ENCODE results near the gene AOPEP. TPM values are rescaled to one million over a fixed set of nuclear protein-coding genes. Genes with fewer than 3 reads are reported as not detected.

AOPEP gene
- total and polyA plus RNA-seq, 2 of the 13 experiments (the other 11 are each of a cell fraction or from before 2014, with no cell fraction given) = 22.2 to 41.6 TPM

DNA sequence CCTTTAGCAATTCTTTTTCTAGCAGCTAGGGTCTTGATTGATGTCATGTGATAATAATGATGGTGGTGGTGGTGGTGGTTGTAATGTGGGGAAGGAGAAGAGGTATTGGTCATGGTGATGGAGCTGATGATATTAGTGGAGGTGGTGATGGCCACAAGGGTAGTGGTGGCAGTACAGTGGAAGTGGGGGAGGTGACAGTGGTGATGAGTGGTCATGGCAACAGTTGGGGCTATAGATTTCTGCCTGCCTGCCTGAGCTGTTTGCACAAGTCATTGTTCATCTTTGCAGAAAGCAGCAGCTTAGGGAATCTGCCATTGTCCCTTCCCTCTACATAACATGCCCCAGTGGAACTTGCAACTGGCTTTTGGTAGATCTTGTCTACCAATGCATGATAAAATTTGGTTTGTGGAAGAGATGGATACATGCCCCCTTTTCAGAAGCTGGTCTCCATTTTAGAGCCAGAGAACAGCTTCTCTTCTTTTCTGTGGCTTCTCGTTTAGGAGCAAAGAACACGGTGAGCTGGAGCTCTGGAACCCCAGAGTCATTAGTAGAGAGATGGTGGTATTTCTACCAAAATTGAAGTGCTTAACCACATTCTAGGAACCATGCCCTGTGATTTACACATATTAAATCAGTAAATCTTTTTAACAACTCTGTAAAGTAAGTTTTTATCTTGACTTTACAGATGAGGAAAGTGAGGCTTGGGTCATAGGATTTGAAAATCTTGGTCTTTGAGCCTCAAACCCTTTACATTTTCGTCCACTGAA lies 100.3 kb downstream of the AOPEP start:
- peak overlapping the region; percentile 48 for H3K4me2 ChIP-seq (ENCODE audit: low read depth, low read length)
- H3K4me1 ChIP-seq (ENCODE audit: insufficient read depth, low read length) = peaks cover 52% of the 10 kb centered on the region
- peak overlapping the region; percentile 70 for H3K9ac ChIP-seq (ENCODE audit: insufficient read depth, low read depth, low read length)
- H4K20me1 ChIP-seq (ENCODE audit: insufficient read depth, low read length) = no peaks in the 10 kb centered on the region
- peak; percentile 78 for DNase-seq (ENCODE audit: low spot score)
- intact Hi-C loops (cut with micrococcal nuclease; ENCODE audit: unreplicated experiment) = loop anchor here (10.0 kb wide), 1 partner anchor 58 kb away; no protein-coding TSS in a partner anchor
- ATAC-seq = peak; percentile 72
- H3K4me3 ChIP-seq (replicated peaks in 1 of 3; ENCODE audit: insufficient read depth in 1 of 3, low read depth in 2 of 3, low read length in 3 of 3) = peak overlapping the region in 1 of 3 experiments; percentile 13; a peak in 1 of 6 replicates
- 32% methylated on average over 3 of the region's 3 CpGs for WGBS (ENCODE audit: low lambda C conversion rate)
- ChIA-PET POLR2A (interaction anchor here (0.7 to 1.8 kb wide), 12 partner anchors 9 to 163 kb away, joined by 3 to 6 read pairs (median 3); no protein-coding TSS in a partner anchor), CTCF (ENCODE audit: low intra/inter-chr PET ratio, low total read pairs) (no interaction called here)
- in situ Hi-C loops (cut with HindIII; ENCODE audit: extremely low pct_ligation_motif_present, low pct_unique_long_range_greater_than_20kb) = no loop called here
- peak overlapping the region; percentile 98 for H3K27ac ChIP-seq (ENCODE audit: extremely low read length, insufficient read depth, low read length)
- H3K79me2 ChIP-seq (ENCODE audit: insufficient read depth, low read length) = no peaks in the 10 kb centered on the region
- TSS peak; percentile 82 for BruUV-seq (replicated peaks)
- no peaks in the 10 kb centered on the region for H3K9me3 ChIP-seq (ENCODE audit: low read length)
- H3K27me3 ChIP-seq (ENCODE audit: control insufficient read depth in 1 of 2, insufficient read depth in 2 of 2, low read length in 2 of 2) = no peaks in the 10 kb centered on the region
- no peaks in the 10 kb centered on the region; a peak in 1 of 5 replicates for H3K36me3 ChIP-seq (replicated peaks in 1 of 2; ENCODE audit: control insufficient read depth in 1 of 2, insufficient read depth in 2 of 2, low read length in 2 of 2)
- no peak for FAIRE-seq
- H2AFZ ChIP-seq (ENCODE audit: low read length) = no peak overlapping the region
- TF ChIP-seq SMYD3 (CRISPR knock-in tag; IDR thresholded peaks at IDR 0.05) (0 out of 2 replicates have a peak, but pooled peaks have one; percentile 39), FOXO1 (CRISPR knock-in tag; IDR thresholded peaks at IDR 0.05) (no peak), ZNF280B (CRISPR knock-in tag; IDR thresholded peaks at IDR 0.05; ENCODE audit: borderline replicate concordance) (no peak), ZKSCAN5 (CRISPR knock-in tag; IDR thresholded peaks at IDR 0.05) (peak; percentile 94), PAX8 (CRISPR knock-in tag; IDR thresholded peaks at IDR 0.05; ENCODE audit: borderline replicate concordance) (no peak), ZNF281 (CRISPR knock-in tag; IDR thresholded peaks at IDR 0.05; ENCODE audit: borderline replicate concordance) (peak; percentile 94), RFX1 (IDR thresholded peaks at IDR 0.05) (peak; percentile 84), ZNF510 (CRISPR knock-in tag; IDR thresholded peaks at IDR 0.05; ENCODE audit: low read depth) (no peak)
- TF ChIP-seq, protein P1, sequence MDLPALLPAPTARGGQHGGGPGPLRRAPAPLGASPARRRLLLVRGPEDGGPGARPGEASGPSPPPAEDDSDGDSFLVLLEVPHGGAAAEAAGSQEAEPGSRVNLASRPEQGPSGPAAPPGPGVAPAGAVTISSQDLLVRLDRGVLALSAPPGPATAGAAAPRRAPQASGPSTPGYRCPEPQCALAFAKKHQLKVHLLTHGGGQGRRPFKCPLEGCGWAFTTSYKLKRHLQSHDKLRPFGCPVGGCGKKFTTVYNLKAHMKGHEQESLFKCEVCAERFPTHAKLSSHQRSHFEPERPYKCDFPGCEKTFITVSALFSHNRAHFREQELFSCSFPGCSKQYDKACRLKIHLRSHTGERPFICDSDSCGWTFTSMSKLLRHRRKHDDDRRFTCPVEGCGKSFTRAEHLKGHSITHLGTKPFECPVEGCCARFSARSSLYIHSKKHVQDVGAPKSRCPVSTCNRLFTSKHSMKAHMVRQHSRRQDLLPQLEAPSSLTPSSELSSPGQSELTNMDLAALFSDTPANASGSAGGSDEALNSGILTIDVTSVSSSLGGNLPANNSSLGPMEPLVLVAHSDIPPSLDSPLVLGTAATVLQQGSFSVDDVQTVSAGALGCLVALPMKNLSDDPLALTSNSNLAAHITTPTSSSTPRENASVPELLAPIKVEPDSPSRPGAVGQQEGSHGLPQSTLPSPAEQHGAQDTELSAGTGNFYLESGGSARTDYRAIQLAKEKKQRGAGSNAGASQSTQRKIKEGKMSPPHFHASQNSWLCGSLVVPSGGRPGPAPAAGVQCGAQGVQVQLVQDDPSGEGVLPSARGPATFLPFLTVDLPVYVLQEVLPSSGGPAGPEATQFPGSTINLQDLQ (CRISPR knock-in tag; IDR thresholded peaks at IDR 0.05) = peak; percentile 69; the same call in 1 of the 2 replicates
- TF ChIP-seq, protein P2, sequence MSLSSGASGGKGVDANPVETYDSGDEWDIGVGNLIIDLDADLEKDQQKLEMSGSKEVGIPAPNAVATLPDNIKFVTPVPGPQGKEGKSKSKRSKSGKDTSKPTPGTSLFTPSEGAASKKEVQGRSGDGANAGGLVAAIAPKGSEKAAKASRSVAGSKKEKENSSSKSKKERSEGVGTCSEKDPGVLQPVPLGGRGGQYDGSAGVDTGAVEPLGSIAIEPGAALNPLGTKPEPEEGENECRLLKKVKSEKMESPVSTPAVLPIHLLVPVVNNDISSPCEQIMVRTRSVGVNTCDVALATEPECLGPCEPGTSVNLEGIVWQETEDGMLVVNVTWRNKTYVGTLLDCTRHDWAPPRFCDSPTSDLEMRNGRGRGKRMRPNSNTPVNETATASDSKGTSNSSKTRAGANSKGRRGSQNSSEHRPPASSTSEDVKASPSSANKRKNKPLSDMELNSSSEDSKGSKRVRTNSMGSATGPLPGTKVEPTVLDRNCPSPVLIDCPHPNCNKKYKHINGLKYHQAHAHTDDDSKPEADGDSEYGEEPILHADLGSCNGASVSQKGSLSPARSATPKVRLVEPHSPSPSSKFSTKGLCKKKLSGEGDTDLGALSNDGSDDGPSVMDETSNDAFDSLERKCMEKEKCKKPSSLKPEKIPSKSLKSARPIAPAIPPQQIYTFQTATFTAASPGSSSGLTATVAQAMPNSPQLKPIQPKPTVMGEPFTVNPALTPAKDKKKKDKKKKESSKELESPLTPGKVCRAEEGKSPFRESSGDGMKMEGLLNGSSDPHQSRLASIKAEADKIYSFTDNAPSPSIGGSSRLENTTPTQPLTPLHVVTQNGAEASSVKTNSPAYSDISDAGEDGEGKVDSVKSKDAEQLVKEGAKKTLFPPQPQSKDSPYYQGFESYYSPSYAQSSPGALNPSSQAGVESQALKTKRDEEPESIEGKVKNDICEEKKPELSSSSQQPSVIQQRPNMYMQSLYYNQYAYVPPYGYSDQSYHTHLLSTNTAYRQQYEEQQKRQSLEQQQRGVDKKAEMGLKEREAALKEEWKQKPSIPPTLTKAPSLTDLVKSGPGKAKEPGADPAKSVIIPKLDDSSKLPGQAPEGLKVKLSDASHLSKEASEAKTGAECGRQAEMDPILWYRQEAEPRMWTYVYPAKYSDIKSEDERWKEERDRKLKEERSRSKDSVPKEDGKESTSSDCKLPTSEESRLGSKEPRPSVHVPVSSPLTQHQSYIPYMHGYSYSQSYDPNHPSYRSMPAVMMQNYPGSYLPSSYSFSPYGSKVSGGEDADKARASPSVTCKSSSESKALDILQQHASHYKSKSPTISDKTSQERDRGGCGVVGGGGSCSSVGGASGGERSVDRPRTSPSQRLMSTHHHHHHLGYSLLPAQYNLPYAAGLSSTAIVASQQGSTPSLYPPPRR (CRISPR knock-in tag; IDR thresholded peaks at IDR 0.05; ENCODE audit: borderline replicate concordance) = peak; percentile 32; the same call in 1 of the 2 replicates
